NCI-H146 treated with DMSO at 0.1 percent for 48 hours (cell line): ENCODE results near the gene FBXW8.

Experiments
- DNase-seq: peaks from one replicate; lab custom pipeline; 2025; ENCODE audit not compliant: unreplicated experiment; lab: John Stamatoyannopoulos, UW

FBXW8 gene

GRCh38 chr12:117072736-117073490, 162.2 kb downstream of the FBXW8 start:
- DNase-seq = no peak

- DNase-seq = no peak
Observed at GRCh38 chr12:117073611-117074010, 162.9 kb downstream of the FBXW8 start.

GRCh38 chr12:117076410-117077372, 165.9 kb downstream of the FBXW8 start:
- DNase-seq = no peak

GRCh38 chr12:117079487-117079886, 168.7 kb downstream of the FBXW8 start:
- no peak for DNase-seq

- no peak for DNase-seq
Observed at GRCh38 chr12:117080661-117081144, 170.0 kb downstream of the FBXW8 start.
